Kidney glomerular epithelial cell (primary cell): ENCODE results near the gene GLCE.

Experiments used
- DNase-seq: peaks from one replicate; lab custom pipeline; 2025; lab: John Stamatoyannopoulos, UW

The GLCE gene

DNA sequence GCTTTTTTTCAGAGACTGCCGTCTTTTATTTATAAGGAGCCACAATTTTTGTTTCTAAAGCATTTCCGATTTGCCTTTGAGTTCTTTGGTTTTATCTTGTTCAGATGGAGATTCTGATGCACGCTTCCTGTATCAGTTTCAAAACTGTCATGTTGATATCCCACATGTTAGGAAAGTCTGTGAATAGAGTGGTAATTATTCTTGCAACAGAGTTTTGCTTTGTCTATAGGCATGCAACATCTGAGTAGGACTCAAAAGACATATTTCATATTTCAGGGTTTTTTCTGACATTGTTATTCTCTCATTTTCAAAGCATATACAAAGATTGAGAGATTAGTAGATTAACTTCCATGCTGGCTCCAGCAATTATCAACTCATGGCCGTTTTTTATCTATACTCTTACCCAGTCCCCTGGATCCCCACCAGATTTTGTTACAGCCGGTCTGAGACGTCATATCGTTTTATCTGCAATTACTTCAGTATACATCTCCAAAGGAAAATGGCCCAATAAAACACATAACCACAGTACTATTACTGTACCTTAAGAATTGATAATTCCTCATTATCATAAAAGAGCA lies 160.6 kb downstream of the GLCE start:
- DNase-seq, result no peak
